Kidney epithelial cell (primary cell): ENCODE results near the gene TAPBPL. TPM values are rescaled to one million over a fixed set of nuclear protein-coding genes. Genes with fewer than 3 reads are reported as not detected.
"Not testable (repeated sequence)": the region's sequence is repeated elsewhere in the genome, so short reads cannot be mapped to it uniquely, and the experiment has no call there.

Experiments
- DNase-seq: peaks from one replicate; pipeline ENCODE4 v3.0.0-alpha.2; 2010; ENCODE audit warnings: low read depth
- H3K27me3 ChIP-seq: 2 replicates; pipeline ENCODE4 v1.6.0; 2011; ENCODE audit warnings: low read length; ENCODE audit not compliant: control insufficient read depth, insufficient read depth
- H3K36me3 ChIP-seq: 2 replicates; pipeline ENCODE4 v1.5.1; 2011; ENCODE audit warnings: low read length; ENCODE audit not compliant: control insufficient read depth, insufficient read depth
- H3K4me3 ChIP-seq: 2 replicates; pipeline ENCODE4 v1.5.1; 2011; ENCODE audit warnings: low read depth, mild to moderate bottlenecking, control low read depth, low read length
- total RNA-seq: library from RNA; depleted of rRNA; stranded (reverse); fragments of >200 nt; gene quantifications from 2 replicates; pipeline ENCODE4 v1.2.3, GENCODE V29; 2015
- TF ChIP-seq, protein P1 (sequence below): IDR thresholded peaks from 2 replicates; pipeline ENCODE4 v1.5.1; 2011; ENCODE audit warnings: mild to moderate bottlenecking, moderate library complexity, low read length, control low read depth, inconsistent platforms; ENCODE audit not compliant: insufficient read depth, poor library complexity, severe bottlenecking

The TAPBPL gene
- total RNA-seq, 1 donor from 2014 or later, result 14.4 TPM

DNA sequence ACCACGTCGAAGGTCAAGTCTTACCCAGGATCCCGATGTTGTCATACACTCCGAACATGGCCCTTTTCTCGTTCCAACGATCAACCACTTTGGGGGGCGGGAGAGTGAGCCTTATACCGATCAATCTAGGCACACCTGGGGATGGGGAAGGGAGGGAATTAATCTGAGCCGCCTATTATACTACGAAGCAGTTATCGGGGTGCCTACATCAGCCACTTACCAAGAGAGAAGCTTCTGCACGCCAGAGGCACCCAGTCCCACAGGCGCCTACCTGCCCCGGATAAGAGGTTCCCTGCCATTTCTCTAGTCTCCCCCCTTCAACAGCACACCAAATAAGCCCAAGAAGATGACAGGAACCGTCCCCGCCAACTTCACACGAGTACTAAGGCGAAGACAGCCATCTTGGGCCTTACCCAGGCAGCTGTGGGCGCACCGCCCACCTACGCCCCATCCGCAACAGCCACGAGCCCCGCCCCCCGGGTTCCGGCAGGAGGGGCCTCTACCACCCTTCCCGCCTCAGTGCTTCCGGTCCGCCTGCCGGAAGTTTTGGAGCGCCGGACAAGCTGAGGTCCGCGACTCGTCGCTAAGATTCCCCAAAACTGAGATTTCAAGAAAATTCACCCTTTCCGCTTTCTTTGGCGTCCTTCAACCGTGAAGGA is 41.1 kb downstream of the TAPBPL start, which contains the start of gene MRPL51:
MRPL51 (minus strand) TSS at position 425 of the 659 bp plus-strand sequence; CDS start at position 299, 126 bp downstream.
- DNase-seq, result peak; percentile 63
- TF ChIP-seq, protein P1, sequence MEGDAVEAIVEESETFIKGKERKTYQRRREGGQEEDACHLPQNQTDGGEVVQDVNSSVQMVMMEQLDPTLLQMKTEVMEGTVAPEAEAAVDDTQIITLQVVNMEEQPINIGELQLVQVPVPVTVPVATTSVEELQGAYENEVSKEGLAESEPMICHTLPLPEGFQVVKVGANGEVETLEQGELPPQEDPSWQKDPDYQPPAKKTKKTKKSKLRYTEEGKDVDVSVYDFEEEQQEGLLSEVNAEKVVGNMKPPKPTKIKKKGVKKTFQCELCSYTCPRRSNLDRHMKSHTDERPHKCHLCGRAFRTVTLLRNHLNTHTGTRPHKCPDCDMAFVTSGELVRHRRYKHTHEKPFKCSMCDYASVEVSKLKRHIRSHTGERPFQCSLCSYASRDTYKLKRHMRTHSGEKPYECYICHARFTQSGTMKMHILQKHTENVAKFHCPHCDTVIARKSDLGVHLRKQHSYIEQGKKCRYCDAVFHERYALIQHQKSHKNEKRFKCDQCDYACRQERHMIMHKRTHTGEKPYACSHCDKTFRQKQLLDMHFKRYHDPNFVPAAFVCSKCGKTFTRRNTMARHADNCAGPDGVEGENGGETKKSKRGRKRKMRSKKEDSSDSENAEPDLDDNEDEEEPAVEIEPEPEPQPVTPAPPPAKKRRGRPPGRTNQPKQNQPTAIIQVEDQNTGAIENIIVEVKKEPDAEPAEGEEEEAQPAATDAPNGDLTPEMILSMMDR, result no peak
- peak within 1 kb of the TSS; percentile 81 for H3K4me3 ChIP-seq
- no peaks in the 10 kb centered on the region for H3K27me3 ChIP-seq
- H3K36me3 ChIP-seq, result no peaks in the 10 kb centered on the region

GRCh38 chr12:6493497-6494257 is 41.8 kb downstream of the TAPBPL start, which contains the start of gene NCAPD2:
Gene NCAPD2, plus strand, starts transcription at chr12:6494102. Its CDS starts 997 bp downstream, at chr12:6495099.
- TF ChIP-seq, protein P1, result peak; percentile 5
- H3K36me3 ChIP-seq, result no peaks in the 10 kb centered on the region

DNA sequence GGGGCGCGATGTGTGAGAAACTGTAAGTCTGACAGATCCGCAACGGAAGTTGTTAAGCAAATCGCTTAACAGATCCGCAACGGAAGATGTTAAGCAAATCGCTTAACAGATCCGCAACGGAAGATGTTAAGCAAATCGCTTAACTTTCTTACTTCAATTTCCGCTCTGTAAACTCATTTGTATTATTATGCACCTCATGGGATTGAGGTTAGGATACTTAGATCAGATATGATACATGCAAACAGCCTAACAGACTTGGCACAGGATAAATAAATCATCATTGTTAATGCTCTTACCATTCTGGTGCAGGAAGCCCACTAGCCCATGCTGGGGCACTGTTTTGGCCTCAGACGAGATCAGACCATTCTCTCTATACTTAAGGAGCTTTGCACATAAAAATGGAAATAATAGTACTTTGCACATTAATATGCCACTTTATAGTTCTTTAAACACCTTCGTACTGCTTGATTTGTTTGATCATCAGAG is 42.5 kb downstream of the TAPBPL start:
- DNase-seq, result no peak
- peak overlapping the region; percentile 81 for H3K4me3 ChIP-seq
- TF ChIP-seq, protein P1, result peak; percentile 20
- H3K36me3 ChIP-seq, result peaks cover 2% of the 10 kb centered on the region
- no peaks in the 10 kb centered on the region for H3K27me3 ChIP-seq

More at GRCh38 chr12:6493497-6494257, 41.8 kb downstream of the TAPBPL start, which contains the start of gene NCAPD2:
- DNase-seq, result peak; percentile 79
- Histone ChIP-seq H3K27me3 (no peaks in the 10 kb centered on the region), H3K4me3 (peak within 1 kb of the TSS; percentile 81)

DNA sequence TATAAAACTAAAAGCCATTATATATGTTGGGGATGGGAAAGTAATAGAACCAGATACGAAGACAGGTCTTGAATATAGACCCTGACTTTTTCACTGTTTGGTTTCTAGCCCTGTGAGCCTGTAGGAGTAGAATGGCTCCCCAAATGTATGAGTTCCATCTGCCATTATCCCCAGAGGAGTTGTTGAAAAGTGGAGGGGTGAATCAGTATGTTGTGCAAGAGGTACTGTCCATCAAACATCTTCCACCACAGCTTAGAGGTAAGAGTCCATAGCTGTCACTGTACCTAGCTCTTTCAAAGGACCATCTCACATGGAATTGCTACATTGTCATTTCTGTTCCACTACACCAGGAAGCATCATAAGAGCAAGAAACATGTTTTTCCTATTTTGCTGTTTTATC is 43.1 kb downstream of the TAPBPL start:
- Histone ChIP-seq H3K27me3 (no peaks in the 10 kb centered on the region), H3K36me3 (peaks cover 2% of the 10 kb centered on the region), H3K4me3 (peak overlapping the region; percentile 81)
- DNase-seq, result no peak
- TF ChIP-seq, protein P1, result no peak

DNA sequence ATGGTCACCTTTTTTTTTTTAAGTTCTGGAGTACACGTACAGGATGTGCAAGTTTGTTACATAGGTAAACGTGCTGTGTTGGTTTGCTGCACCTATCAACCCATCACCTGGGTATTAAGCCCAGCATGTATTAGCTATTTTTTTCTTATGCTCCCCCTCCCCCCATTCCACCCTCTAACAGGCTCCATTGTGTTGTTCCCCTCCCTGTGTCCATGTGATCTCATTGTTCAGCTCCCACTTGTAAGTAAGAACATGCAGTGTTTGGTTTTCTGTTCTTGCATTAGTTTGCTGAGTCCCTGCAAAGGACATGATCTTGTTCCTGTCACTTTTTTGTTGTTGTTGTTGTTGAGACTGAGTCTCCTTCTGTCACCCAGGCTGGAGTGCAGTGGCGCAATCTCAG is 45.4 kb downstream of the TAPBPL start:
- H3K36me3 ChIP-seq, H3K4me3 ChIP-seq, H3K27me3 ChIP-seq, DNase-seq: not testable (repeated sequence)

GRCh38 chr12:6500466-6500865 is 48.6 kb downstream of the TAPBPL start:
- TF ChIP-seq, protein P1, result no peak
- peaks cover 2% of the 10 kb centered on the region for H3K36me3 ChIP-seq
- no peak for DNase-seq
- H3K27me3 ChIP-seq, result no peaks in the 10 kb centered on the region
- H3K4me3 ChIP-seq, result no peak overlapping the region
